ENCODE measurements around the gene FECH.

FECH gene

DNA sequence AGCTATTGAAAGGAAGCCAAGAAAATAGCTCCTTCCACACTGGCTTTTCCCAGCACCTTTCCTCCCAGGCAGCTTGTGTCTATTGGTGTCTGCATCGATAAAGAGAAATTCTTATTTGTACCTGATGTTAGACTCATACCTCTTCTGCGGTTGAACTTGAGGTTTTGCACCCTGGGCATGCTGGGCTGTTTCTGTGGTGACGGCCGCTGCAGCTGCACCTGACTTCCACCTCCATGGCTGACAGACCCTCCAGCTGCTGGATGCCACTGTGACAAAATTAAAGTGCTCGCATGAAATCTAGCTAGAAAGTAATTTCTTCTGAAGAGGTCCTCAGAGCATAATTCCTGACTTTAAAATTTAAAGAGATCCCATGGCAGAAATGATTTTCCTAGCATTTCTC is 6.6 kb downstream of the FECH start:
- peak; percentile 22 for DNase-seq

DNA sequence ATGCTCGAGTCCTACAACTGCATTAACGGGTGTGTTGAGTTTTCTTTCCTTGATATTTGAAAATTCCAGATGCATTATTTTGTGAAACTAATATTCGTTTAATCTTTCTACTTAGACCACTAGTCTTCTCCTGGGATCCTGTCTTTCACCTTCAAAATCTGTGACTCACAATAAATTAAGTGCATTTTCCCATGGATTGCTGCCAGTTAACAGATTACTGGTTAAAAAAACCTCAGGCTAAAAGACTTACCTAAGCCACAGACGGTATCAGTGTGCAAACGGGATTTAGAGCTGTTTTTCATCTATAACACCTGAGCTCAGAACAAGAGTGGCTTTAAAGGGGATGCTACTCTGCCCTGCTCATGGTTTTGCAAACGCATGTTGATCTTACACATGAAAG is 10.2 kb downstream of the FECH start:
- DNase-seq, result no peak

DNA sequence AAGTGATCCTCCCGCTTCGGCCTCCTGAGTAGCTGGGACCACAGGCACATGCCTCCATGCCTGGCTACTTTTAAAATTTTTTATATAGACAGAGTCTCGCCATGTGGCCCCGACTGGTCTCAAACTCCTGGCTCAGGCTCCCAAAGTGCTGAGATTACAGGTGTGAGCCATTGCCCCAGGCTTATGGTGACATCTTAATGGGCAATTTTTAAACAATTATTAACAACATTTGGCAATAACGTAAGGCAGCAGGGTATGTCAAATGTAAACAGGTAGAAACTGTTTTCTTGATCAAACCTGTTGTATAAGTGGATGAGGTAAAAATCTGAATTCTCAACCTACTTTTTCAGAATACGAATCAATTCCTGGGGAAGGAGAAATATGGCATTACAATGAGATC is 11.0 kb downstream of the FECH start:
- DNase-seq, result no peak

DNA sequence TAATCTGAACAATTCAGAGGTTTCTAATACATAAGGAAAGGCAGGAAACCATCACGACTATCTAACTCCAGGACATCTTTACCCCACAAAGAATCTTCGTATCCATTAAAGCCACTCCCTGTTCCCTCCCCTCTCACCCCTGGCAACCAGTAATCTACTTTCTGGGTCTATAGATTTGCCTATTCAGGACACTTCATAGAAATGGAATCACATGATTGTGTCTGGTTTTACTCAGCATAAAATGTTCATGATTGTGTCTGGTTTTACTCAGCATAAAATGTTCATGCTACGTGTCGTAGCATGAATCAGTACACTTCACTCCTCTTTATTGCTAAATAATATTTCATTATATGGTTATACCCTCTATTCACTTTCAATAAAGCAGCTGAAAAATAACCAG is 11.6 kb downstream of the FECH start:
- no peak for DNase-seq

DNA sequence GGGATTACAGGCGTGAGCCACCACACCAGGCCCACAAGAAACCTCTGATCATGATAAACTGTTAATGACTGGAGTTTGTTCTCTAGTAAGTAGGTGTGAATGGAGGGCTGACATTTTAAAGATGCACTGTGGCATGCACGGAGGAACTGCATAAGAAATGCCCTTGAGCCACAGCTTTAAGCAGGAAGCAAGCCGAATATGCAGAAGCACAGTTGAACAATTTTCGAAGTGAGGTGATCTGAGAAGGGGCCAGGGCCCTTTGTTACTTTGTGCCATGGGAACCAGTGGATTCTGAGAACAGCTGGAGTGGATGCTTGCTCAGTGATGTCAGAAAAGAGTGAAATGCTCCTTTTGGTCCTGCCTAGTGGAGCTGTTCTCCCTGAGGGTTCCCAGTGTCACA is 16.3 kb downstream of the FECH start:
- DNase-seq, result no peak

DNA sequence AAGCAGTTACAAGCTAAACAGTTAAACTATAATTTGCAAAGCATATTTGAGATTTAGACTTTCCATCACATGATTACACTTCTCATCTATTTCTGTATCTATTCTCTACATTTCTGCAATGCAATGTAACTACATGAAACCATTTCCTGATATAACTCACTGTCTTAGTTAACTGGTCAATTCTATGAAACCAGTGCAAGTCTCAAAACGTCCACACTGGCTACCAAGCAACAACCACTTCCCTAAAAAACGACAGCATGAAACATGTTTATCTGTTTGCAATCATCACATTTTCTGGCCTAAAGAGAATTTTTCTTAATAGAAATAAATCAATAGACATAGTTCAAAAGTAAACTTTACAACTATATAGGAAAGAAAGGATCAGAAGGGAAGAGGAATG is 17.4 kb downstream of the FECH start:
- no peak for DNase-seq

DNA sequence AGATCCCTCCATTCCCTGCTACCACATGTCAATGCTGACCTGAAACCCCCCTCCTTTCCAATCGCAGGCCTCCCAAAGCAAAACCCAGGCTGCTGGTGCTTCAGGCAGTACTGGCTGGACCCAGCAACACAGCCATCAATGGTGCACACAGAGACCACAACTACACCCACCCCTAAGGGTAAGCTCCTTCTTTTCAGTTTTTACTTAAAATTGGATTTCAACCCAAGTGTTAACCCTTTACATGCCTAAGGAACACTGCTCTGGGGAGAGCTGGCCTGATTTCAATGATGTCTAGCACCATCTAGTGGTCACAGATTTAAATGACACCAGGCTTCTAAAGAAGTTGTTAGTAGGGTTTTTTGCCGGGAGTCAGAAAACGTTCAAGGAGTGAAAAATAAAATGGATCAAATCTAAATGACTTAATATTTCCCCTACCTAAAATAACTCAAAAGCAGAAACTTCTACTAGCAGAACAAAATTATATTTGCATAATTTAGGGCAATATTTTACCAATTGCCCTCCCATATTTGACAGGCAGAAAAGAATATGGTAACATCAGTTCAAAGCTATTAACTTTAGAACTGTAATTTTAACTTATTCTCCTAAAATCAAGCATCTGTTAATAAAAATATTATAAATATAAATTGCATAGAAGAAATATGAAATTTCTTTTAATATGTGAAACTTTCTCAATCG is 24.6 kb downstream of the FECH start:
- peak; percentile 64 for DNase-seq

DNA sequence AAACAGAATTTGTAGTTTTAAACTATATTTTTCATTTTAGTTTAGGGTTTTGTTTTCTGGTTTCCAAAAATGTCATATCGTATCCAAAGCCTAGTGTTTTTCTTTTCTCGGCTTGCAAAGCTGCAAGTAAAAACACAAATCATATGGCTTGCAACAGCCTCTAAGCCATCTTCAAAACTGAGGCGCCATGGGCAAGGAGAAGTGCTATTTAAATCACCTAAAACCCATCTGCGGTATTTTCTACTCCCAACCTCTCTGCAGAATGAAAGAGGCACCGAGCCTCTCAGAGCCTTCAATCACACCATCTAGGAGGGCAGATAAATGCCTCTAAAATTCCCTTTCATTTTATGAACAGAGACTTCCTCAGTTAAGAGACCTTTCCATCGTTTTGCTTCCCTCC is 25.2 kb downstream of the FECH start:
- no peak for DNase-seq

DNA sequence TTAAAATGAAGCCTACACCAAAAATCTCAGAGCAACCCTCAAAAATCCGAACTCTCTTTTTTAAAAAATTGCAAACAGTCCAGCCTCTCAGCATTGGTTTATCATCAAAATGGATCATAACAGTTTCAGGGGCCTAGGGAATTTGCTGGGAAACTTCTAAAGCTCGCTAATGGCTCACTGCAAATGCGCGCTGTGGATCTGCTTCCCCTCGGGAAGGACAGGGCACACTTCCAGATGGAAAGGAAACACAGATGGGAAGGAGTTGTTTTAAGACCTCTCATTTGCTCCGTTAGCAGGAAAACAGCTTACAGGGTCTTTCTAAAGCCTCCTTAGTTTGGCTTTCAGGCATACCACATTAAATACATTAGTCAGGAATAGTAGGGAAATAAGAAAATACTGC is 27.2 kb downstream of the FECH start:
- DNase-seq, result no peak

DNA sequence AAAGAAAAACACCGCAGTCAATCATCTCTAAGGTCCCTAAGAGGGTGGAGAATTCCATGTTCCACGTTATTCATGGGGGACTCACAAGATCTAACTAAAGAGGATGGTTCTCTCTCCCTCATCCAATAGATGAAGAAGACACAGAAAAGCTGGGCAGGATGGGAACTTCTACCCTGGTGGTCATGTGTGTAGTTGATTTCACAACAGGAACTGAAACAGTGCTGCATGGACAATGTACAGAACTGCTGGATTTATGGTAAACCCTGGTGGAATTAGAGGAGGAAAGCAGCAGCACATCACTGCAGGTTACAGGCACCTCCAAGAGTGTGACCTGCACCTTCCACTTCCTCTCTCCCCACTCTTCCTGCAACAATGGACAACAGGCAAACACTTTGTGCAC is 31.4 kb downstream of the FECH start:
- no peak for DNase-seq

DNA sequence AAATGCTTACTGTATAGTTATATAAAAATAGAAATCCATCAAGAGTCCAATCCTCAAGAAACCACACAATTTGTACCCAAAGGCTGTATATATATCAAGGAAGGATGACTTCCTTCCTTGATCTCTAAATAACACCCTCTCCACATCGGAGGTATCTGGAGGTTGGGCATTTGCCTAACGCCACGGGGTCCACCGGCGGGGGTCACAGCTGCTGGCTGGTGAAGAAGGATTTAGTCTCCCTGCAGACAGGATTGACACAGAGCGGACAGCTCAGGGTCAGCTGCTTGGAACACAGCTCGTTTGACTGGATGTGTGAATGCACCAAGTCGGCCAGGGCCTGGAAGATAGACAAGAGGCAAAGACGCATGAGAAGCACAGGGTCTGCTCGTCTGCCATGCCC is 36.0 kb downstream of the FECH start:
- DNase-seq, result no peak

DNA sequence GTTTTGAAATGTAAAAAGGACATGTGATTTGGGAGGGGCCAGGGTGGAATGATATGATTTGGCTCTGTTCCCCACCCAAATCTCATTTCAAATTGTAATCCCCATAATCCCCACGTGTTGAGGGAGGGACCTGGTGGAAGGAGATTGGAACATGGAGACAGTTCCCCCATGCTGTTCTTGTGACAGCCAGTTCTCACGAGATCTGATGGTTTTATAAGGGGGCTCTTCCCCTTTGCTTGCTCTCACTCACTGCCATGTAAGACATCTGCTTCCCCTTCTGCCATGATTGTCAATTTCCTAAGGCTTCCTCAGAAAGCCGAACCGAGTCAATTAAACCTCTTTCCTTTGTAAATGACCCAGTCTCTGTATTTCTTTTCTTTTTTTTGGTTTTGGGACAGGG is 39.2 kb downstream of the FECH start:
- DNase-seq, result no peak

DNA sequence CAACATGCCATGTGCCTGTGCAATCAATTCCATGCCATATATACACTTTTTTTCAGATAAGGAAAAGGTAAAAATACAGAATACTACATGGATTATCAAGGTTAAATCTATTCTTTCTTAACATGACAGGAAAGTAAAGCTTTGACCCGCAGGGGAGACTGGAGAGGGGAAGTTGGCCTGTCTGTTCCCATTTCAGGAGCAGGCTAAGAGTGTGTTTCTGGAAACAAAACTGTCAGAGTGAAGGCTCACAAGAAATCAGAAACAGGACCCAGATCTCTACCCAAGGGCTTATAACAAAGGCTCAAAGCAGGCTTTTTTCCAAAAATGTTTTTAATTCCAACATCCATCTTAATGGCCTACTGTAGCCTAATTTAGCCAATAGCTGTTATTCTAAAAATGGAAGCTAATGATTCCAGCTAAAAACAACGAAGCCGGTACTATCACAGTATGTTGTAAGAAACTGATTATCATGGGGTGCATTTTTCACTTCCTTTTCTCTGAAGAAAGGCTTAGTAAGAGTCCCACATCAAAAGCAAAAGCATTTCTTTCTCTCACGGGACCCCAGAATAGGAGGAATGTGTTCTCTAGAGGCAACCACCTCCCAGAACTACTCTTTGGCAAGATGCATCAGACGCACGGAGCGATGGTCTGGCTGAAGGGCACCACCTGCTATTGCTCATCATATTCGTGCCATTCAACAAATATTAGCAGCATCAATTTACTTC is 41.4 kb downstream of the FECH start:
- no peak for DNase-seq

DNA sequence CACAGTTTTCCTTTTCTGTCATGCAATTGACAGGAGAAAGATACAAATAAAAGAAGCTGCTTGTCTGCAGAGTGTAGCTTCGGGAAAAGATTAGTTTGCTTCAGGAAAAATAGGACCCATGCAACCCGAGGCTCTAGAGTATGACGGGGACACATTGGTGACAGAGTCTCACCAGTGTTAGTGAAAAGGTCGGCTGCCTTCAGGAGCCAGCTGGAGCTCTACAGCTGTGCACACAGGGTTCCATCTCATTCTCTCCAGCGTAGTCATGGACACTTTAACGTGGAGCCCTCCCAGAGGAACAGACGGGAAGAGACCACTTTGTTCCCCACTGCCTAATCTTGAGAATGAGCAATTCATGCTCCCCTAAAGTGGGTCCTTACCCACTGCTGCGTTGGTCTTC is 42.9 kb downstream of the FECH start:
- DNase-seq, result no peak

DNA sequence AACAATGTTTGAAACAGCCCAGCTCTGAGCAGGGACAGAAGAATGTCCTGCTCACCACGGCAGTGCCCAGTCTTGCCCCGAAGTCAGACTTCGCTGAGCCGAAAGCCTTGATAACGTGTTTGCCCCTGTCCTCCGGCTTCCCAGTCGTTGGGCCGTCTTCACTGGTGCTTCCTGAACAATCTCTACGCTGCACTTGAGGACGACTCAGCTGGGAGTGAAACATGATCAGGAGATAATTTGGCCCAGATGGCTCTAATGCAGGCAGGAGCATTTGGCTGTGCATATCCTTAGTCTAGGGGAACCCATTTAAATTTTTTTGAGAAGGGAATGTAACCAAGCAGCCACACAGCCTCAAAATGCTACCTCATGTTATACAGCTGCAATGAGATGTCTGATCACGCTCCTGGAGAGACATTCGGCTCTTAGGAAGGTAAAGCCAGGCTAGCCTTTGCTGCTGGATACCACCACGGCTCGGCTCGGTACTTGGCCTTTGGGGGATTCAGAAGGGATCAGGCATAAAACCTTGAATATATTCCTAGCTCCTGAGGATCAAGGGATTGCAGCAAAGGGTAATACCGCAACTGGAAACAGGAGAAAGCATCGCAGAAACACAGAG is 43.6 kb downstream of the FECH start:
- no peak for DNase-seq

DNA sequence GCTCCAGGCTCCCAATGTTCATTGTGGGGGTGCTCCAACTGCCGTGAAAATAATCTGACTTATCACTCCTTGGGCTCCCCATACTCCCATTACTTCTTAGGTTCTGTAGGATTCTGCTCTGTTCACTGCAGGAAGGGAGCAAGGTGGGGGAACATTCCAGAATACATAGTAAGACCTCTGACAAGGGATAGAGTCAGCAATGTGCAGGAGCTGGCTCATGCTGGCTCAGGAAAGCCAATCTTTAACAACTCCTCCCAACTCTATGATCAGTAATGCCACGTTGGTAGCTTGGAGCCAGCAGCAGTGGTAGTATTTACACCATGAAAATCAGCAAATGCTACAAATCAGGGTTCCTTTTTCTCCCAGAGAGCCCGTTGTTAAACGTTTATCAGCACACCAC is 44.4 kb downstream of the FECH start:
- no peak for DNase-seq

DNA sequence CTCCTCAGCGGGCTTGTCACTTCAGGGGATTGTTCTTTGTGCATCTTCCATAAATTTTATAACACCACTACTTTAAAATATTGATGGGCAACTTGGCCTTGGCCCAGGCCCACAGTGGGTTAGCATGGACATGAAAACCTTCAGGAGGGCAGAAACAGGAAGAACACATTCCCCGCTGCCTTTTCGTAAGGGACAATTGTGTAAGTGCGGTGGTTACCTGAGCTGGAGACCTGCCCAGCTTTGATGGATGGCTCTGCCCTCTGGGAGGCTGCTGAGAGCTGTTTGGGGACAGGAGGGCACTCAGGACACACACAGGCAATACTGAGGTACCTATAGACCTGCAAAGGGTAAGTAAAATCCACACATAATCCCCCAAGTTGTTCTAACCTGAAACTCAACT is 46.8 kb downstream of the FECH start:
- no peak for DNase-seq

DNA sequence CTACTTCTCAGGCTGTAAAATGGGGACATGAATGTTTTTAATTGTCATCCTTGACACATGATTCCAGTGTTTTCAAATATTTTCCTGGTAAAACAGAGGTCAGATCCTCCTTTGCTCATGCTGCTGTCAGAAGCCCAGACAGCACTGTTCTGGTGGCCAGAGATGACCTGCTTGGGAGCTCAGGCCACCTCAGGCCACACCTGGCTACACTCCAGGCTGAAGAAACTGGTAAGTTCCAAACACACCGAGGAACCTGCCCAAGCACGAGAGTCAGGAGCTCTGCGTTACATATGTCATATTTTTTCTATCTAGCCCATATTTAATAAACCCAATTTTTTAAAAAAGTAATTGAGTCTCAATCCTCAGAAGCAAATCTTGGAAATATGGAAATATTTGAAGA is 47.9 kb downstream of the FECH start:
- no peak for DNase-seq

DNA sequence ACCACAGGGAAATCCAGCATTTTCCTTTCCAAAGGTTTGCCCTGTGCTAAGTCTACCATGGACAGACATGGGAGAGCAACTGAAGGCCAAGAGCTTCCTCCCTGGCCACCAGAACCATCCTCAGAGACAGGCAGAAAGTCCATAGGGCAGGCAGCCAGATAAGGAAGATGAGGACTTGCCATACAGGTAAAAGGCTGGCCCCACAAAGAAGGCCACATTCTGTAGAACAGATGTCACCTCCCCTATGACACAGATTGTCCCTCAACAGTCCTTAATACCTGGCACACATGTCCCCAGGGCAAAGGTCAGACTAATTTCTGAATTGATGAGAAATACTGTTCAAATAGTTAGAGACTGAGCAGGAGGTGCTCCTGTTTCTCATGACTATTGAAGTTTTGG is 52.0 kb downstream of the FECH start:
- no peak for DNase-seq

DNA sequence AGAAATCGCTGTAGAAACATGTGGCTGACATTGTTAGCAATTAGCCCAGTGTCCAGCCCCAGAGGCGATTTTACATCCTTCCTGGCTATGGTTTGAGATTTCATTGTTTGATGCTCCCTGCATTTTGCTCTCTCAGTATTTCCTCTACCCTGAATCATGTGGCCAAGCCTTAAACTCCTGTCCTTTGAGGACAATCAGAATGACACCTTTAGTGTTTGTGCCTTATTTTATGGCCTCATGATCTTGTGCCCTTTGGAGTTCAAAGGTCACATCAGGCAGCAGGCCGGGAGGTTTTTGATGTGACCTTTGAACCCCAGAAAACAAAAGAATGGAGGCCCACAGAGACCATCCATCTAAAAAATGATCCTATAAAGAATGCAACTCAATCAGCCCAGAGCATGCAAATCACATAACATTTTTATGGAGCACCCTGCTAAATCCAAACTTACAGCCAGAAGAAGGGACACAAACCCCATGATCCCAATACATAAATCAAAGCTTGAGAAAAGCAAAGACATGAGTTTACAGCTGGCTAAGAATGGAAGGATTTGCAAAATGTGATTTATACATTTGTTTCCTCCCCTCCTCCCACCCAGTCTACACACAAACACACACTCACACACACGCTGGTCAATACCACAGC is 52.5 kb downstream of the FECH start:
- DNase-seq, result no peak

DNA sequence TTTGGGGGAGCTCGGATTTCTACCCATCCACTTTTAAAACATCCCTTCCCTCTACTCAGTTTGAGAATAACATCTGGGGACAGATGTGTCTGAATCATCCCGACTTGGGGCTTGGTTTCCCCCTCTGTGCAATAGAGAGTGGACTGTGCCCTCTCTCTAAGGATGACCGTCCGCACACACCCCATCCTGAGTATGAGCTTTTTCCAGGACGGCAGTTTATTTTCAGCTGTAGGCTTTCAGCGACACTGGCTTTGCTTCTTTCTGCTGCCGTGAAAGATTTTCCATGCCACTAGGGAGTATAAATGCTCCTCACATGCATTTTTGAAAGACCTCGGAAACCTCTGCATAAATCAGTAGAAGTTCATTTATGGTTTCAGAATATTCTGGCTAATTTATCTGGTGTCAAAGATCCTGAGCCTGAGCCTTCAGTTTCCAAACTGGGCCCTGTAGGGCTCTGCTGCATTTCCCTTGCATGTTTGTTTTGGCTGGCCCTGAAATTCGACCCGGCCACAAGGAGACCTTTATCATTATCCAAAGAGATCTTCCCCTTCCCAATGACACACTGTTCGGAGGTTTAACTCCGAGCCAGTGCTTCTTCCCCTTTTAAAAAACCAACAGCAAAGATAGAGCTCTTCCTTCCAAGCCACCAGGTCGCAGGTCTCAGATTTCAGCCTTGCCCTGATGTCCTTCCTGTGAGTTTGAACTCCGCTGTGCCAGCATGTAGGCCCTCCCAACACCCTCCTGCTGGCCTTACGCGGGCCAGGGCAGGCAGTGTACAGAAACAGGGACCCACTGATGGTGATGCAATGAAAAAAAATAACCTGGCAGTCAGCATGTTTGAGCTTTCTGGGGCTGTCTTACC is 53.3 kb downstream of the FECH start:
- DNase-seq, result no peak

DNA sequence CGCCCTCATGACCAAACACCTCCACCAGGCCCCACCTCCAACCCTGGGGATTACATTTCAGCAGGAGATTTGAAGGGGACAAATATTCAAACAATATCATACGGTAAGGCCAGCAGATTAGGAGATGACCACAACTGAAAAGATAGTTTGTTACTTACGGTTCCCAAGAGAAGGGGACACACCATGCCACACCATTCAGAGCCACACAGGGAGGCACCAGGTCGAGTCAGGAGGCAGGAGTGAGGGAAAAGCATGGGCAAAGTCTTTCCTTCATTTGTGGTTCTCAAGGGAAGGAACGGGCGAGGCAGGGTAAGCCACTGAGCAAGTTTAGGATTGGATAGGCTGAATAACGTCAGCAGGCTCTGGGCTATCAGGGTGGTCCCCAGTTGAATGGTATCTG is 57.4 kb downstream of the FECH start:
- no peak for DNase-seq

Measured in activated CD4-positive, alpha-beta T cell treated with anti-CD3 and anti-CD28 coated beads, Interleukin-2, Interleukin-6, amounts not matched to agents 100 ng/mL and 50 ng/mL, durations not matched to agents 16 hours and 8 hours (primary cell).